Gastrocnemius medialis (tissue), 4 donors: ENCODE measurements around the gene PAX5.

Source experiments
- POLR2A ChIP-seq, 2 donors: fragments of 450-650 bp; IDR thresholded peaks; one replicate each; pipeline ENCODE4 v1.6.1; 2017; ENCODE audit warnings: antibody characterized with exemption in 2 of 2, mild to moderate bottlenecking in 2 of 2, moderate library complexity in 2 of 2
- TF ChIP-seq, protein P1 (sequence below), 5 experiments: fragments of 450-650 bp in 3 of 5; fragments of 200-600 bp in 2 of 5; sonication (generic) in 2 of 5; IDR thresholded peaks in 4 of 5; conservative IDR thresholded peaks in 1 of 5; 1 replicate in 4 of 5; 2 replicates in 1 of 5; pipeline ENCODE4 v1.5.1; 2016 to 2019; ENCODE audit warnings: antibody characterized with exemption in 5 of 5, mild to moderate bottlenecking in 3 of 5, moderate library complexity in 3 of 5

DNA sequence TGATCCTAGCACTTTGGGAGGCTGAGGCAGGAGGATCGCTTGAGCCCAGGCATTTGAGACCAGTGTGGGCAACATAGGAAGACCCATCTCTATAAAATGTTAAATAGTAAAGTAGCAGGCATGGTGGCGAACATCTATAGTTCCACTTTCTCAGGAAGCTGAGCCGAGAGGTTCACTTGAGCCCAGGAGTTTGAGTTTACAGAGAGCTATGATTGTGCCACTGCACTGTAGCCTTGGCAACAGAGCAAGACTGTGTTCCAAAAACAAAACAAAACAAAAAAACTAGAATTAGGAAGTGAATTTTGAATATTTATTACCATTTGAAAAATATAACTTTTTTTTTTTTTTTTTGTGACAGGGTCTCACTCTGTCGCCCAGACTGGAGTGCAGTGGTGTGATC lies 26.8 kb upstream of the PAX5 start:
- no peak for TF ChIP-seq POLR2A (IDR thresholded peaks at IDR 0.05)
- TF ChIP-seq, protein P1, sequence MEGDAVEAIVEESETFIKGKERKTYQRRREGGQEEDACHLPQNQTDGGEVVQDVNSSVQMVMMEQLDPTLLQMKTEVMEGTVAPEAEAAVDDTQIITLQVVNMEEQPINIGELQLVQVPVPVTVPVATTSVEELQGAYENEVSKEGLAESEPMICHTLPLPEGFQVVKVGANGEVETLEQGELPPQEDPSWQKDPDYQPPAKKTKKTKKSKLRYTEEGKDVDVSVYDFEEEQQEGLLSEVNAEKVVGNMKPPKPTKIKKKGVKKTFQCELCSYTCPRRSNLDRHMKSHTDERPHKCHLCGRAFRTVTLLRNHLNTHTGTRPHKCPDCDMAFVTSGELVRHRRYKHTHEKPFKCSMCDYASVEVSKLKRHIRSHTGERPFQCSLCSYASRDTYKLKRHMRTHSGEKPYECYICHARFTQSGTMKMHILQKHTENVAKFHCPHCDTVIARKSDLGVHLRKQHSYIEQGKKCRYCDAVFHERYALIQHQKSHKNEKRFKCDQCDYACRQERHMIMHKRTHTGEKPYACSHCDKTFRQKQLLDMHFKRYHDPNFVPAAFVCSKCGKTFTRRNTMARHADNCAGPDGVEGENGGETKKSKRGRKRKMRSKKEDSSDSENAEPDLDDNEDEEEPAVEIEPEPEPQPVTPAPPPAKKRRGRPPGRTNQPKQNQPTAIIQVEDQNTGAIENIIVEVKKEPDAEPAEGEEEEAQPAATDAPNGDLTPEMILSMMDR (IDR thresholded peaks at IDR 0.05 in 4 of 5, conservative IDR thresholded peaks at IDR 0.05 in 1 of 5), result no peak
